GM12878 (cell line): Measurements from ENCODE around the gene MYBL2. TPM values are rescaled to one million over a fixed set of nuclear protein-coding genes. Genes with fewer than 3 reads are reported as not detected.

Experiments
- ATAC-seq: fragments of 200-7000 bp; cut with Tn5 transposase; 3 replicates; pipeline ENCODE4 v1.9.1; 2020; ENCODE audit warnings: mild to moderate bottlenecking, moderate library complexity
- BruUV-seq: library from RNA; stranded (reverse); fragments of 400-500 nt; replicated peaks from 2 replicates; lab custom pipeline; 2021; lab: Mats Ljungman, UMichigan
- CTCF ChIA-PET: fragments of 300-600 bp; sonication (Branson Sonifier 250); formaldehyde crosslinking; extraction: SDS; loops from one replicate; lab custom pipeline; 2021; ENCODE audit warnings: inconsistent platforms; lab: Yijun Ruan, JAX
- POLR2A ChIA-PET: fragments of 350-600 bp; formaldehyde crosslinking; extraction: SDS; loops from one replicate; lab custom pipeline; 2021; ENCODE audit warnings: inconsistent platforms; lab: Charles Lee
- RAD21 ChIA-PET: fragments of 300-600 bp; sonication (Branson Sonifier 250); formaldehyde crosslinking; loops from one replicate; lab custom pipeline; 2023; ENCODE audit warnings: antibody characterized with exemption; ENCODE audit not compliant: unreplicated experiment; lab: Charles Lee
- SMC1A ChIA-PET: fragments of 300-600 bp; sonication (Branson Sonifier 250); formaldehyde crosslinking; loops from one replicate; lab custom pipeline; 2023; ENCODE audit not compliant: unreplicated experiment, uncharacterized antibody; lab: Charles Lee
- DNase-seq: peaks from one replicate; pipeline ENCODE4 v3.0.0-alpha.2; 2011; ENCODE audit warnings: low read depth, low spot score
- FAIRE-seq: peaks from 3 replicates; lab custom pipeline; 2011; peaks lifted over from hg19 to GRCh38; lab: Jason Lieb, UNC
- H2AFZ ChIP-seq: 2 replicates; pipeline ENCODE4 v1.6.0; 2011; ENCODE audit warnings: low read depth, low read length, control low read depth; ENCODE audit not compliant: control insufficient read depth
- H3K27ac ChIP-seq: 2 replicates; pipeline ENCODE4 v1.5.1; 2011; ENCODE audit warnings: control low read depth; ENCODE audit not compliant: control insufficient read depth, insufficient read depth
- H3K27me3 ChIP-seq, 2 experiments: replicated peaks in 1 of 2; 2 replicates each; pipeline versions ENCODE4 v1.6.0 to v1.6.1; 2011; ENCODE audit warnings: low read length in 1 of 2; ENCODE audit not compliant: control insufficient read depth in 2 of 2, insufficient read depth in 2 of 2
- H3K36me3 ChIP-seq, 2 experiments: 2 replicates each; pipeline ENCODE4 v1.5.1; 2011; ENCODE audit warnings: low read length in 1 of 2; ENCODE audit not compliant: control insufficient read depth in 2 of 2, insufficient read depth in 2 of 2
- H3K4me1 ChIP-seq: 2 replicates; pipeline ENCODE4 v1.6.1; 2011; ENCODE audit warnings: mild to moderate bottlenecking, low read length, moderate library complexity, mixed read lengths; ENCODE audit not compliant: control insufficient read depth, insufficient read depth
- H3K4me2 ChIP-seq: 2 replicates; pipeline ENCODE4 v1.6.0; 2011; ENCODE audit warnings: control low read depth; ENCODE audit not compliant: control insufficient read depth, insufficient read depth
- H3K4me3 ChIP-seq: fragments of 200-600 bp; sonication (generic); 2 replicates; pipeline ENCODE4 v1.5.1; 2016
- H3K79me2 ChIP-seq: 2 replicates; pipeline ENCODE4 v1.6.0; 2011; ENCODE audit warnings: low read length; ENCODE audit not compliant: control insufficient read depth, insufficient read depth
- H3K9ac ChIP-seq: 2 replicates; pipeline ENCODE4 v1.8.0; 2011; ENCODE audit warnings: low read length, control low read depth, mixed read lengths; ENCODE audit not compliant: control insufficient read depth, insufficient read depth
- H3K9me3 ChIP-seq: replicated peaks from 3 replicates; pipeline ENCODE4 v1.5.1; 2011; ENCODE audit warnings: mild to moderate bottlenecking, low read length; ENCODE audit not compliant: control insufficient read depth, insufficient read depth
- H4K20me1 ChIP-seq: 2 replicates; pipeline ENCODE4 v1.6.0; 2011; ENCODE audit not compliant: control insufficient read depth, insufficient read depth
- CBFB ChIP-seq: IDR thresholded peaks from 2 replicates; pipeline ENCODE4 v1.6.1; 2016; ENCODE audit warnings: antibody characterized with exemption, low read depth
- EP300 ChIP-seq, 2 experiments: fragments of 150-350 bp in 1 of 2; IDR thresholded peaks; 2 replicates each; pipeline ENCODE4 v1.6.1; 2011 to 2012; ENCODE audit warnings: low read depth in 2 of 2, low read length in 2 of 2, borderline replicate concordance in 1 of 2, improper control_type of control experiment in 1 of 2, inconsistent platforms in 1 of 2; ENCODE audit not compliant: control insufficient read depth in 1 of 2
- FOXK2 ChIP-seq: fragments of 450-650 bp; IDR thresholded peaks from 2 replicates; pipeline ENCODE4 v1.6.1; 2017; ENCODE audit warnings: mild to moderate bottlenecking, moderate library complexity
- IRF4 ChIP-seq: IDR thresholded peaks from 2 replicates; pipeline ENCODE4 v1.6.1; 2011; ENCODE audit warnings: low read depth, low read length
- KLF5 ChIP-seq: fragments of 450-650 bp; IDR thresholded peaks from 2 replicates; pipeline ENCODE4 v1.6.1; 2014; ENCODE audit warnings: mild to moderate bottlenecking; ENCODE audit not compliant: partially characterized antibody
- MTA2 ChIP-seq: fragments of 450-650 bp; IDR thresholded peaks from 2 replicates; pipeline ENCODE4 v1.6.1; 2016; ENCODE audit warnings: low read depth, mild to moderate bottlenecking, moderate library complexity
- MXI1 ChIP-seq: fragments of 150-350 bp; IDR thresholded peaks from 2 replicates; pipeline ENCODE4 v1.6.1; 2011; ENCODE audit warnings: low read depth, mild to moderate bottlenecking, inconsistent platforms, low read length, improper control_type of control experiment
- MYC ChIP-seq: IDR thresholded peaks from 2 replicates; pipeline ENCODE4 v1.6.1; 2011; ENCODE audit warnings: mild to moderate bottlenecking, low read length, moderate library complexity, inconsistent platforms; ENCODE audit not compliant: insufficient read depth, insufficient replicate concordance, insufficient read length, severe bottlenecking
- PAX8 ChIP-seq: fragments of 450-650 bp; IDR thresholded peaks from 2 replicates; pipeline ENCODE4 v1.6.1; 2017; ENCODE audit warnings: mild to moderate bottlenecking, moderate library complexity
- SREBF2 ChIP-seq: IDR thresholded peaks from 2 replicates; pipeline ENCODE4 v1.6.1; 2012; ENCODE audit warnings: mild to moderate bottlenecking, low read length
- TARDBP ChIP-seq: IDR thresholded peaks from 2 replicates; pipeline ENCODE4 v1.6.1; 2016; ENCODE audit warnings: borderline replicate concordance
- TCF7 ChIP-seq: IDR thresholded peaks from 2 replicates; pipeline ENCODE4 v1.6.1; 2014; ENCODE audit warnings: antibody characterized with exemption, borderline replicate concordance
- WRNIP1 ChIP-seq: IDR thresholded peaks from 2 replicates; pipeline ENCODE4 v1.6.1; 2011; ENCODE audit warnings: low read depth, low read length, improper control_type of control experiment, borderline replicate concordance
- WGBS: methylation state at CpG from one replicate; pipeline ENCODE4 v1.1.6; 2016; ENCODE audit warnings: low lambda C conversion rate; ENCODE audit not compliant: insufficient replicate concordance, insufficient coverage; ENCODE audit errors: missing lambda C conversion rate; 5-methylcytosine and 5-hydroxymethylcytosine counted together
- in situ Hi-C: fragments of 300-500 bp; cut with MboI; formaldehyde crosslinking; loops from 9 replicates; pipeline ENCODE4 v1.14.3; 2018; ENCODE audit warnings: mixed read lengths
- intact Hi-C: fragments of 100-400 bp; cut with micrococcal nuclease; formaldehyde crosslinking; loops from one replicate; pipeline ENCODE4 v1.14.2; 2022; ENCODE audit not compliant: unreplicated experiment
- polyA plus RNA-seq, 11 experiments: library from polyadenylated mRNA; depleted of rRNA in 4 of 11; unstranded in 6 of 11; stranded (reverse) in 5 of 11; fragments of >200 nt; fragmentation: Nextera tagmentation in 4 of 11; fragmentation: Illumina TruSeq in 1 of 11; extraction: Ambion mirVana in 4 of 11; extraction: Trizol in 1 of 11; gene quantifications; 1 replicate in 1 of 11; 2 replicates in 10 of 11; pipeline versions ENCODE4 v1.2.1 to v1.2.3, GENCODE V29; 2011 to 2016; ENCODE audit warnings: inconsistent platforms in 2 of 11, missing spikeins in 2 of 11, low read depth in 1 of 11
- total RNA-seq, 4 experiments: library from RNA; depleted of rRNA in 3 of 4; stranded (reverse); fragments of >200 nt in 3 of 4; fragmentation: Illumina TruSeq in 1 of 4; extraction: Trizol in 1 of 4; gene quantifications; 2 replicates each; pipeline versions ENCODE4 v1.2.1 to v1.2.3, GENCODE V29; 2013 to 2021
- TF ChIP-seq, protein P1 (sequence below): fragments of 450-650 bp; IDR thresholded peaks from 2 replicates; pipeline ENCODE4 v1.6.1; 2017; ENCODE audit warnings: borderline replicate concordance
- TF ChIP-seq, protein P2 (sequence below): IDR thresholded peaks from 2 replicates; pipeline ENCODE4 v1.6.1; 2012; ENCODE audit warnings: low read depth, low read length, improper control_type of control experiment

The MYBL2 gene
- total and polyA plus RNA-seq, 10 of the 15 experiments (the other 5 are each of a cell fraction or from before 2014, with no cell fraction given): 4.5 to 213 (median 74.2) TPM

DNA sequence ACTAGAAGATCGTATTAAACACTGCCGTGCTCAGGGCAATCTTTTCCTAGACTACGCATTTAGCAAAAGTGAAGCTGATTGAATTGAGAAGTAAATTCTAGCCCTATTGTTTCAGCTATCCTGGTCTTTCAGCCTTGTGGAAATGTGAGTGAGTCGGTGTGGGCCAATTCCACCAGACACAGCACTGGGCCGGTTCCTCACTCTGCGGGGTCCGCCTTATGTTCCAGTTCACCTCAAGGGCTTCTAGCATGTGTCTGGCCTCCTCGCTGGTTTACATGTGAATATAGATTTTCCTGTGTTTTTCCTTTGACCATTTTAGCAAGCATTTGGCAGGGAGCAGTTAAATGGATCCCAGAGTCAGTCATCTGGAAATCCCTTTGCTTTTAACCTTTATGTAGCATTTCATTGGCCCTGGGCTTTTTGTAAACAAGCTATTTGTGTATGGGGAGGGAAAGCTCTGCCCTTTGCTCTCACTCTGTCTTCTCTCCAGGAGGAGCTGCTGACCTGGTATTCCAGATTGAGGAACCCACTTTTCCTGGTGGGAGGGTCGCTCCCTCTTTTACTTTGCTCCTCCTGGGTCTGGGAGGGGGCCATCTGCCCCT is 72.3 kb downstream of the MYBL2 start:
- Histone ChIP-seq H3K27ac (no peak overlapping the region), H3K9me3 (no peaks in the 10 kb centered on the region; the same call in 2 of the 3 replicates), H3K27me3 (no peaks in the 10 kb centered on the region), H3K79me2 (no peaks in the 10 kb centered on the region), H3K4me1 (peaks cover 22% of the 10 kb centered on the region), H3K4me3 (no peak overlapping the region), H3K4me2 (no peak overlapping the region), H3K9ac (no peak overlapping the region), H4K20me1 (no peaks in the 10 kb centered on the region), H2AFZ (no peak overlapping the region), H3K36me3 (no peaks in the 10 kb centered on the region)
- FAIRE-seq (no peak), ATAC-seq (no peak), DNase-seq (no peak)
- CTCF ChIA-PET: interaction anchor here (0.9 to 1.4 kb wide), 5 partner anchors 9 to 341 kb away, joined by 3 to 7 read pairs (median 3); no protein-coding TSS in a partner anchor
- SMC1A ChIA-PET: interaction anchor here (0.6 to 6.7 kb wide), 5 partner anchors 11 to 333 kb away, joined by 3 to 83 read pairs (median 3); no protein-coding TSS in a partner anchor
- WGBS: 97% methylated on average over 9 of the region's 9 CpGs
- no TSS peak for BruUV-seq
- in situ Hi-C loops: no loop called here
- POLR2A ChIA-PET: no interaction called here
- RAD21 ChIA-PET: interaction anchor here (0.6 to 2.7 kb wide), 4 partner anchors 11 to 360 kb away, joined by 3 to 9 read pairs (median 4); no protein-coding TSS in a partner anchor
- intact Hi-C loops: no loop called here
- TF ChIP-seq, protein P1, sequence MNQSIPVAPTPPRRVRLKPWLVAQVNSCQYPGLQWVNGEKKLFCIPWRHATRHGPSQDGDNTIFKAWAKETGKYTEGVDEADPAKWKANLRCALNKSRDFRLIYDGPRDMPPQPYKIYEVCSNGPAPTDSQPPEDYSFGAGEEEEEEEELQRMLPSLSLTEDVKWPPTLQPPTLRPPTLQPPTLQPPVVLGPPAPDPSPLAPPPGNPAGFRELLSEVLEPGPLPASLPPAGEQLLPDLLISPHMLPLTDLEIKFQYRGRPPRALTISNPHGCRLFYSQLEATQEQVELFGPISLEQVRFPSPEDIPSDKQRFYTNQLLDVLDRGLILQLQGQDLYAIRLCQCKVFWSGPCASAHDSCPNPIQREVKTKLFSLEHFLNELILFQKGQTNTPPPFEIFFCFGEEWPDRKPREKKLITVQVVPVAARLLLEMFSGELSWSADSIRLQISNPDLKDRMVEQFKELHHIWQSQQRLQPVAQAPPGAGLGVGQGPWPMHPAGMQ: no peak
- TF ChIP-seq EP300 (IDR thresholded peaks at IDR 0.05; ENCODE audit: borderline replicate concordance in 1 of 2, control insufficient read depth in 1 of 2, low read depth in 2 of 2, low read length in 2 of 2): no peak

DNA sequence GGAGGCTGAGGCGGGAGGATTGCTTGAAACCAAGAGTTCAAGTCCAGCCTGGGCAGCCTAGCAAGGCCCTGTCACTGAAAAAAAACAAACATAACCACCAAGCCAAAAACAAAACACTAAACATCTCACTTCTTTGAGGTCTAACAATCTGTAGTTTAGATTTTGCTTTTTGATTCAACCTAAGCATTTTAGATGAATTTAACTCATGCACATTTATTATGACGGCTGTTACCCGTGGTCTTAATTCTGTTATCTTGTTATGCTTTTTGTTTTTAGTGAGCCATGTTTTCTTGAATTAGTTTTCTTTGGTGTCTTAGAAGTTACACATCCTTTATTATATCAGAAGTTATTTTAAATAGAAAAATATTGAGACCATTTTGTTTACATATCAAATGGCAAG is 73.7 kb downstream of the MYBL2 start:
- Histone ChIP-seq H2AFZ (no peak overlapping the region), H4K20me1 (no peaks in the 10 kb centered on the region), H3K4me1 (peaks cover 19% of the 10 kb centered on the region), H3K4me3 (no peak overlapping the region), H3K36me3 (no peaks in the 10 kb centered on the region), H3K27ac (no peak overlapping the region), H3K27me3 (no peaks in the 10 kb centered on the region), H3K79me2 (no peaks in the 10 kb centered on the region), H3K9me3 (no peaks in the 10 kb centered on the region; the same call in 2 of the 3 replicates), H3K9ac (no peak overlapping the region), H3K4me2 (no peak overlapping the region)
- ChIA-PET RAD21 (interaction anchor here (2.7 kb wide), 1 partner anchor 10 kb away, joined by 9 read pairs; no protein-coding TSS in a partner anchor), CTCF (no interaction called here), SMC1A (interaction anchor here (1.4 to 6.7 kb wide), 2 partner anchors 9 to 73 kb away, joined by 3 to 83 read pairs; no protein-coding TSS in a partner anchor), POLR2A (no interaction called here)
- 82% methylated on average over 3 of the region's 3 CpGs for WGBS
- ATAC-seq (no peak), FAIRE-seq (no peak), DNase-seq (no peak)
- in situ Hi-C loops (no loop called here), intact Hi-C loops (no loop called here)
- no TSS peak for BruUV-seq
- TF ChIP-seq KLF5 (no peak), MYC (no peak), PAX8 (no peak), SREBF2 (no peak), WRNIP1 (no peak), FOXK2 (no peak), MTA2 (no peak), IRF4 (no peak), MXI1 (no peak), TARDBP (no peak), TCF7 (no peak), CBFB (no peak)
- TF ChIP-seq, protein P2, sequence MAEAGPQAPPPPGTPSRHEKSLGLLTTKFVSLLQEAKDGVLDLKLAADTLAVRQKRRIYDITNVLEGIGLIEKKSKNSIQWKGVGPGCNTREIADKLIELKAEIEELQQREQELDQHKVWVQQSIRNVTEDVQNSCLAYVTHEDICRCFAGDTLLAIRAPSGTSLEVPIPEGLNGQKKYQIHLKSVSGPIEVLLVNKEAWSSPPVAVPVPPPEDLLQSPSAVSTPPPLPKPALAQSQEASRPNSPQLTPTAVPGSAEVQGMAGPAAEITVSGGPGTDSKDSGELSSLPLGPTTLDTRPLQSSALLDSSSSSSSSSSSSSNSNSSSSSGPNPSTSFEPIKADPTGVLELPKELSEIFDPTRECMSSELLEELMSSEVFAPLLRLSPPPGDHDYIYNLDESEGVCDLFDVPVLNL: no peak
